GM18508 (cell line): ENCODE measurements around the gene SPDYE4.

Source experiments
- ATAC-seq: cut with Tn5 transposase; IDR thresholded peaks from one replicate; pipeline ENCODE4 v1.9.1; 2021; ENCODE audit warnings: moderate number of reproducible peaks; ENCODE audit not compliant: insufficient read depth, unreplicated experiment

Gene SPDYE4

DNA sequence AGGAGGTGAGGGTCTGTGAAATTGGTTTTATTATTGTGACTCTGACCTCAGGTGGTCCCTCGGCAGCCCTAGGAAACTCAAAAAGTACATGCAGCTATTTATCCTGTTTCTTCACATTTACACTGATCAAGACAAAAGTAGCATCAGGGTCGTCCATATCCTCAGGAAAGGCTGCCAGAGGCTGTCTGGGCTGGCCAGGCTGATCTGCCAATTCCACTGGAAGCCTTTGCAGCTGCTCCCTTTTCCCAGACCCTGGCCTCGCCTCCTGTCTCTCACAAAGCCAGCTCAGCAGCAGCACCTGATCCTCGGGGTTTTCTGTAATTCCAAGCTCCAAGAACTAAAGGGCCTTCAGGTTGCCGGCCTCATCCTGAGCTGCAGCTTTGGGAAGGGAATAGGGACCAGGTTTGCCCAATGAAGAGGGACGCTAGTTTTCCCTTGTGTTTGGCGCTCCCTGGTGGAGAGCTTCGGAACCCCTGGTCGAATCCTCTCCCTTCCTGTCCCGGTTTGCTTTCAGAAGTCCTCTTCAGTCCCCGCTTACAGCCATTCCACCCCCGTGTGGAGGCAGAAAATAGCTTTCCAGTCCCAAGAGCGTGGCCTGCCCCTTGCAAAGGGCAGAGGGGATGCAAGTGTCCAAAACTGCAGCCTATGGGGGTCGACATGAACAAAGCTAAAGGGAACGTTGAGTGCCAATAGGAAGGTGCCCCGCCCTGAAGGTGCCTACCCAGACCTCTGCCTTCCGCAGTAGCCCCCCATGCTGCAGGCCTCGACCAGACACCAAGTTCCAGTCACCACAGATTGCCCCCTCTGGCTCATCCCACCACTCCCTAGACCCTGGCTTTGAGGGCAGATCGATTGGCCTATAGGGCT, 27.4 kb upstream of the SPDYE4 start:
- ATAC-seq = no peak

DNA sequence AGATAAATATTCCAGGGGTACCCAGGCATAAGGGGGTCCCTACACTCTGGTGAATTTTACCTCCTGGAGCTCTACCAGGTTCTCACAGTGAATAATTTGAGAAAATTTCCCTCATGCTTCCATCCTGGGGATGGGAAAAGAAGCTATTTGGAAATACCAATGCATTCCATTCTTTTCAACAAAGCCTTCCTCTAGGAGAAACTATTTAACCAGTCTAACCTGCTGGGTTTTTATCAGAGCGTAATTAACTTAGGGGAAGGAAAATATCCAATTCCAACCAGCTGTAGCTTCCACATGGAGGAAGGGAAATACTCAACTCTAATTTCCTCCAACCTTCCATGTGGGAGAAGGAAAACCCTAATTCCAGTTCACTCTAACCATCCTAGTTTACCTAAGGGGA, 23.8 kb upstream of the SPDYE4 start:
- ATAC-seq = no peak

DNA sequence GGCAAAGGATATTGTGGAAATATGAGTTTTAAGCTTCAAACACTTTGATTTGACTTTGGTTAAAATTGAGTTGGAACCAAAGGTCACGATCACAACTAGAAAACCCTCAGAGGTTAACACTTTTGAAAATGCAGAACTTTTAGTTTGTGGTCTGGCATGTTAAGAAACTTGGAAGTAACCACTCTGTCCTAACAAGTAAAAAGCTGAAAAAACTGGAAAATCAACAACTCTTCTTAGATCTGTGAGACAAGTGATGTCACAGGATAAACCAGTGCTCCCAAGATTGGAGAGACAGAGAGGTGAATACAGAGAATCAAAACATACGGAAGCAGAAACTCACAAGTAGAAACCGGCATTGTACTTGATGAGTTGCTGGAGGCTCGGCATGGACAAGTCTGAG, 23.4 kb upstream of the SPDYE4 start:
- ATAC-seq = no peak

DNA sequence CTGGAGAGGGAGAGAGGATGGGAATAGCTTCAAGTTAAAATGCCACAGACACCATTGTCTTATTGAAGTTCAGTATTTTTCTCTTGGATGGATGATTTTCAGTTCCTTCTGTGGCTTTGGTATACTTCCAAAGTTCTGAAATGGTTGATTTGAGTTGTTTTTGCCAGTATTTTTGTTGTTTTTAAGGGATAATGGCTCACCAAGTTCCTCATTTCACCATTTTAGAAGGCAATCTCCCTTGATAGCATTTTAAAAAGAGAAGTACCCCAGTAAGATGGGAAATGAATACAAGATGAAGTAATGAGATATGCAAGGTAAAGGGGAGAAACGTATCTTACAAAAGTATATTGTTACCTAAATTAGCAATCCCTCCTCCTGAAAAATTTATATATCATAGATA, 18.5 kb upstream of the SPDYE4 start:
- ATAC-seq = no peak

DNA sequence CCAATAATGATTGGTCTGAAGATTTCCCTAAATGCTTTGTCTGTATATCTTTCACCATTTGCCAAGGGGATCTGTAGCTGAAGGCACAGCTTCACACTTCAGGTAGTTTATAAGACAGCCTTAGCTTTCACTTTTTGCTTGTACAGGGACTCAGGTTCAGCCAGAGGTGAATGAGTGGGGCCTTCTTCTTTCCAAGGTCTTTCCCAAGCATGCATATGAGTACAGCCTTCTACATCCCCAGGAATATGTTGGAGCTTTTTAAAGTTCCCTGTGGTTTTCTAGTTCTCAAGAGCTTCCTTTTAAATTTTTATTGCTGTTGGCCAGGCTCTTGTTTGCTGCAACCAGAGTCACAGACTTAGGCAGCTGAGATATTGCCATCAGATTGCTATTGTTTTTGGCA, 17.9 kb upstream of the SPDYE4 start:
- no peak for ATAC-seq

DNA sequence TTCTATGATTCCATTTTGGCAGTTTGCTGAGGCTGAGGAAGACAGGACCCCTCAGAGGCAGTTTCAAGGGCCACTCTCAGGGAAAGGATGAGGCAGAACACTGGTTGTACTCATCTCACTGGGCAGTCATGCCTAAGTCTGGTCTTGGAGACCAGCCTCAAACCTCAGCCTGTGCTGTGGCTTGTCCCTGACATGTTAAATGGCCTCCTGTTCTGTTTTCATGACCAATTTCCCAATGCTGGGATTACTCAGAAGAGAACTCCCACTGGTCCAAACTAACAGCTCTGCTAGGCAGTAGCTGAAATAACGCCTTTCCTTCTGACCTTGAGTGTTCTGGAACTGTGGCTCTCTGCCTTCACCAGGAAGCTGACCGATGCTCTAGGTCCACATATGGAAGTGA, 8.4 kb upstream of the SPDYE4 start:
- ATAC-seq = no peak

DNA sequence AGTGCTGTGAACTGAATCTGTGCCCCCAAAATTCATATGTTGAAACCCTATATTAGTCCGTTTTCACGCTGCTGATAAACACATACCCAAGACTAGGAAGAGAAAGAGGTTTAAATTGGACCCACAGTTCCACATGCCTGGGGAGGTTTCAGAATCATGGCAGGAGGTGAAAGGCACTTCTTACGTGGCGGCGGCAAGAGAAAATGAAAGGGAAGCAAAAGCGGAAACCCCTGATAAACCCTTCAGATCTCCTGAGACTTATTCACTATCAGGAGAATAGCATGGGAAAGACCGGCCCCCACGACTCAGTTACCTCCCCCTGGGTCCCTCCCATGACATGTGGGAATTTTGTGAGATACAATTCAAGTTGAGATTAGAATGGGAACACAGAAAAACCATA, 3.7 kb upstream of the SPDYE4 start:
- ATAC-seq = no peak

DNA sequence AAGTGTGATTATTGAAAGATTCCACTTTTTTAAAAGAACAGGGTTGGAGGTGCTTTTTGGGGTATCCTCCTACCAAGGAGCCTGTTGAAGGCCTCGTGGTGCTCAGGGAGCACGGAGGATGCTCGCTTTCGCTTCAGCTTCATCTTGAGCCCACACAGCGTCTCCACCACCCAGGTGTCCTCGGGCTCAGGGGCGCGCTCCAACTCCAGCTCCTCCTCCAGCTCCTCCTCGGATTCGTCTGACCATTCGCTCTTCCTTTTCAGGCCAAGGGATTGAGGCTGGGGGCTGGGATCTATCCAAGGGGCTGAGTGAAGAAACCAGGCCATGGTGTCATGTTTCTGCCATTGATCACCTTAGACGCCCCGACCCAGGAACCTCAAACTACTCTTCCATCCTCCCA, 1.2 kb downstream of the SPDYE4 start:
- ATAC-seq = no peak

DNA sequence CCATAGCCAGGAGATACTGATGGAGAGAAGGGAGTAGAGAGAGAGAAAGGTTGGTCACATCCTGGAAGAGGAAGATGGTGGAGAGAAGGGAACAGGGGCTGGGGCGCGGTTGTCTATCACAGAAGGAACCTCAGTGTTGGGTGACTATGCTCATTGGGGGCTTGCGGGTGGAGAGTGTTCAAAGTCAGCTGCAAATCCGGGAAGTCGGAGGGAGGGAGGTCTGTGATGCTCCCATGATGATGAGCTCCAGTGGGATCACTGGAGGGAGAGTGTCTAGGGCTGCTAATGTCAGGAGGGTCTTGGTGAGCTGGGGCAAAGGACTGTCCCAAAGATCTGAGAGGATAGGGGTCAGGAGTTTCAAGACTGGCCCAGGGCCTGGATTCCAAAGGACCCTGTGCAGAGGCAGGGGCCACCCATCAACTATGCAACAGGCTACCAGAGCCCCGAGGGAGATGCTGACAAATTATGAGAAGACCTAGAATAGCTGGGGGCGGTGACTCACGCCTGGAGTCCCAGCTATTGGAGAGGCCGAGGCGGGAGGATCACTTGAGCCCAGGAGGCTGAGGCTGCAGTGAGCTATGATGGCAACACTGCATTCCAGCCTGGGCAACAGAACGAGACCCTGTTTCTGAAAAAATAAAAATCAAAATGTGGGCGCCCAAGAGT, 2.6 kb downstream of the SPDYE4 start:
- ATAC-seq = no peak

DNA sequence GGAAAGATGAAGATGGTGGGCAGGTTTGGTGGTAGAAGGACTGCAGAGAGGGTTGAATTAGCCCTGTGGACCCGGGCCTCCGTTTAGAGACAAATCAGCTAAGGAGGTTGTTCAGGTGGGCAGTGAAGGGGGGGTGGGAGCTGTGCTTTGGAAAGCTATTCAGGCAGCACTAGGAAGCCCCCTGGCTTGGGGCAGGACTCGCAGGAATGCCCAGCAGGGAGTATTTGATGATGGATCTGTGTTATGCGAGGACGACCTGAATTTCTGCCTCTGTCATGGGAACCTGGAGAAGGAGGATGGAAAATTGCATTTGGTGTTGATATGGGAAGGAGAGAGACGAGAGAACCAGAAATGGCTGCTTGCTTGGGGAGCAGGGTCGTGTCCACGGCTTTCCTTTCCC, 3.5 kb downstream of the SPDYE4 start:
- ATAC-seq = no peak

DNA sequence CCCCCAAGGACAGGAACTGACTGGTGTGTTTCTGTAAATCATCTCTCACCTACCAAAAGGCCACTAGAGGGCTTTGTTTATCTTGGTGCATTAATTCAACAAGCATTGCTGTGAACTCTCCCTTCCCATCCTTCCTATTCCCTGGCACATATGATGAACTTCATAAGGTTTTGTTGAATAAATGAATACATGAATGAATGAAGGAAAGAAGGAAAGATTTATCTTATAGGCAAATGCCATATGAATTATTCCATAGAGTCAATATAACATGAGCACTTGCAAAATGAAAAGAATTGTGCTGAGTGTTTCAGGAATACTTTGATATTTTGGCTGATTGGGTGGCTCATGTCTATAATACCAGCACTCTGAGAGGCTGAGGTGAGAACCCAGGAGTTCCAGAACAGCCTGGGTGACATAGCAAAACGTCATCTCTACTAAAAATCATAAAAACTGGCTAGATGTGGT, 4.3 kb downstream of the SPDYE4 start:
- no peak for ATAC-seq

DNA sequence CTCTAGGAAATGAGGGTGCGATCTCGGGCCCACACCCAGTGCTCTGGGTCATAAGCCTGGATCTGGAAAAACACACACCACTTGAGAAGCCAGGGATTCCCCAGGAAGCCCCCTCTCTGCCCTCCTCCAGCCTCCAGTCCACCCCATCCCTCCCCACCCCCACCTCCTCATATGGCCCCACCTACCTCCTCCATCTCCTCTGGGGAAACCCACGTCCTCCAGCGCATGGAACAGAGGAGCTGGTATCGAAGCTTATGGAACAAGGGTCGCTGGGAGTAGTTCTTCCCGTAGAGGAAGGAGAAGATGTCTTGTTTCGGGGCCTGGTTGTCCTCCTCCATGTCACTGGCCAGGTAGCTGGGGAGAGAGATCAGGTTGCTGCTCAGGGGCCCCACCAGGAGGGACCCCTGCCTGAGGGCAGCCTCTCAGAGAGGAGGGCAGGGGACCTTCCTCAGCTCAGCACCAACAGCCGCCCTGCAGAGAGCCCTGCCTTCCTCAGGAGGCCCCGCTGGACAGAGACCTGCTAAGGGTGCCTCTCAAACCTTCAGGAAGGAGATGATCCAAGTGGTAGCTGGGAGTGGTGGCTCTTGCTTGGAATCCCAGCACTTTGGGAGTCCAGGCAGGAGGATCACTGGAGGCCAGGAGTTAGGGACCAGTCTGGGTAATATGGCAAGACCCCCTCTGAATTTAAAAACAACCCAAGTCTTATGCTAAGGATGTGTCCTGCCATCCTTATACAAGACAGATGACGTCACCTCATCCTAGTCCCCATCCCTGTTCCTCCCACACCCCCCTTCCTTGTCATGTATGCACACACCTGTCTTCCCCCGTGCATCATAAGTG, 5.0 kb downstream of the SPDYE4 start:
- no peak for ATAC-seq

DNA sequence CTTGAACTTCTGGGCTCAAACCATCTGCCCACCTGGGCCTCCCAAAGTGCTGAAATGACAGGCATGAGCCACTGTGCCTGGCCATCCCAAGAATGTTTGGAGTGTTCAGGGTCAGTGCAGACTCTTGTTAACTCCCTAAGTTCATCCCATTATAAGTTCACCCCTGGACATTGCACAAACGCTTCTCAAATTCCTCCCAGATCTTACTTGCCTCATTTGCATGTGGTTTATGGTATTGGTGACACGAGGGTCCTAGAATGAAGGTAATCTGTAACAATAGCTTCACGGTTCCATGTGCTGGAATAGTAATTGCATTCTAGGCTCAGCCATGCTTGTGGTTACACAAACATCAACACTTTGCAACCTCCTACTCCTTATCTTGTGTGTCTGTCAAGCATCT, 8.7 kb downstream of the SPDYE4 start:
- ATAC-seq = no peak

DNA sequence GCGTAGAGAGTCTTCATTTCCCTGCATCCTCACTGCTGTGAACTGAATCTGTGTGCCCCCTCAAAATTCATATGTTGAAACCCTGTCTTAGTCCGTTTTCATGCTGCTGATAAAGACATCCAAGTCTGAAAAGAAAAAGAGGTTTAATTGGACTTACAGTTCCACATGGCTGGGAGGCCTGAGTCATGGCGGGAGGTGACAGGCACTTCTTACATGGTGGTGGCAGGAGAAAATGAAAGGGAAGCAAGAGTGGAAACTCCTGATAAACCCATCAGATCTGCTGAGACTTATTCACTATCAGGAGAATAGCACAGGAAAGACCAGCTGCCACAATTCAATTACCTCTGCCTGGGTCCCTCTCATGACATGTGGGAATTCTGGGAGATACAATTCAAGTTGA, 10.6 kb downstream of the SPDYE4 start:
- no peak for ATAC-seq

DNA sequence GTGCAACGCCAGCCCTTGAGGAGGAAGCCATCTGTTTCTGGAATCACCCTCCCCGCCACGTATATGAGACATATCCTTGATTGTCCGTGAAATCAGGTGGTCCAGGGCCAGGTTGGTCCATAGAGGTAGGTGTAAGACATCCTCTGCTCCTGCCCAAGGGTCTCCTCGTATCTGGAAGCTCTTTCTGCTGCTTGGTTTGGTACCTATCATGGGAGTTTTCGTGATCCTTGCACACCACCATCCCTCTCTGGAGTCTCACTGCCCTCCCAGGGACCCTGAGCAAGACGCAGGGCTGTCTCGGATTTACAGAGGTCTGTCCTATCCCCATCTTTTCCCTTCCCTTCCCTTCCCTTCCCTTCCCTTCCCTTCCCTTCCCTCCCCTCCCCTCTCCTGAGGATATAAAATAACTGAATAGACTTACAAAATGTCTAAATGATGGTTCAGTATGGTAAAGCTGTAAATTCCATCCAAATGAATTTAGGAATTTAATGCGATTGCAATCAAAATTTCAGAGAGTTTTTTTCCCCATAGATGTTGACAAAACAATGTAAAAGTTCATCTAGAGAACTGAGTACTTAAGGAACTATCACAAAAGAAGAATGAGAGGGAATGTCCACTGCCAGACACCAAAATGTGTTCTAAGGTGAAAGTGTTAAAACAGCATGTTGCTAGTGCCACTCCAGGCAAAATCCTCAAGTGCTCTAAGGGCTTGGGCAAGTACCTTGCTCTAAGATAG, 11.7 kb downstream of the SPDYE4 start:
- ATAC-seq = no peak

DNA sequence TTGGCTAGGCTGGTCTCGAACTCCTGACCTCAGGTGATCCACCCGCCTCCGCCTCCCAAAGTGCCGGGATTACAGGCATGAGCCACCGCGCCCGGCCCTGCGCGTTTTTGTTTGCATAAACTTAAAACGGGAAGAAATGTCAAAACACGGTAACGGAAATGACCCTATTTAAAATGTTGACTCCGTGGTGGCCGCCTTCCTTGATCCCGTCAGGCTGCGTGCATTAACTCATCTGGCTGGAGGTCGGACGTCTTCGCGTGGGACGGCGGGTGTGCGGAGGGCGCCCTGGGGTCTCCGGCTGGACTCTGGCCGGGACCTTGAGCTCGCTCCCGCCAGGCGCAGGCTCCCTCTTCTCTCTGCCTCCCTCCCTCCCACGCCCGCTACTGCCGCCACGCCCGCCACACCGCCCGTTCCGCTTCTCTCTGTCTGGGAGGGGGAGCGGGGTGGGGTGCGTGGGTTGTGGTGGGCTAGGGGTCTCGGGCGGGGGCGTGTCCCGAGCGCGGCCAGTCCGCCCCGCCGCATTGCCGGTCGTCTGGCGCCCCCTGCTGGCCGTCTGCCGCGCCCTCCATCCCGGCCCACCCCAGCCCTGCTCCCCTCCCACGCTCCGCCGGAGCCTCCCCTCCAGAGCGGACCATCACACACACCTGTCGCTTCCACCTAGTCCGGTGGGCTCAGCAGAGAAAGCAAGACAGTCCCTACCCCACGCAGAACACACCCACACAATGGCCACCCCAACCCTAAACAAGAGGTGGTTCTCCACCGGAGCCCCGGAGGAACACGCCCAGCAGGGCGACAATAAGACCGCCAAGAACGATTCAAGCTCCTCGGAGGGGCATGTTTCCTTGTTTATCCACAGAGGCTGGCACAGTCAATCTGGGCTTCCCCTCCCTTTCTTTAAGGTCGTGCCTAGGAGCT, 12.5 kb downstream of the SPDYE4 start:
- no peak for ATAC-seq

DNA sequence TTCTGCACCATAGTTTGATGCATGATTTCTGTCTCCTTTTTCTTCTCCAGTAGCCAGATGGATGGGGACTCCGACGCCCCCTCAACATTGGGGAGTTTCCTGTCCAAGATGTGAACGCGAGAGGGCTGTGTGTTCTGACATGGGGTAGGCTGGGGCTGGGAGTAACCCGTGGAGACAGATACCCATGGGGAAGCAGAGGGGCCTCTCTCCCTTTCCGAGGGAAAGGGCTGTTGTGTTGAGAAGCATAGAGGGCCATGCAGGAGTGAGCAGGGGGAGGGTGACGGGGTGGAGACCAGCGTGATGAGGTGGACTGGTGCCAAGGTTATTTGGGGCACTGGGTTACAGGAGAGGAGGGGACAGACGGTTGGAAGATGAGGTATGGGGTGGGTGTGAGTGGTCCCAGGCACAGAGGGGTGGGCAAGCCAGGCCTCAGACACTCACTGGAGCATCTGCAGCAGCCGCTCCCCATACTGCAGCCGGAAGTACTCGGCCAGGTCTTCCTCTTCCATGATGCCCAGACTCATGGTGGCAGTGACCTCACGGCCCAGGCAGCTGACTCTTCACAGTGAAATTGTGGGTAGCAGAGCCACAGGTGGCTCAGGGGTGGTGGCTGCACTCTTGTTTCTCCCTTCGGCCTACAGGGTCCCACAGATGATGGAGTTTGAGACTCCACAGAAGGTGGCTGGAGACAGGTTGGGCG, 14.1 kb downstream of the SPDYE4 start:
- ATAC-seq = no peak

DNA sequence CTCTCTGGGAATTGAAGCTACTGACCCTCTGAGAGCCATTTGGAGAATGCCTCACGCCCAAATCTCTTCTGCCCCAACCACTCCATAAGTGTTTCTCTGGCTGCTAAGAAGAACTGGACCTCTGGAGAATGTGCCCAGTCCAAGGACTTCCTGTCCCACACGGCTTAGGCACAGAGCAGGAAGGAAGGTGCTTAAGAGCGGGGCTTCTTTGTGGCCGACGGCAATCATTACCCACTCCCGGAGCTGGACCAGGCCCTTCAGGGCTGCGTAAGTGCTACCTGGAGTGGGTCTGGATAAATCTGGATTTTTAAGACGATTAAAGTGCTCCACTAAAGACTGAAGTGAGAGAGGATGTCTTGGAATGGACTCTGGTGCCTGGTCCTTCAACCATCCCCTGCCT, 15.5 kb downstream of the SPDYE4 start:
- ATAC-seq = no peak

DNA sequence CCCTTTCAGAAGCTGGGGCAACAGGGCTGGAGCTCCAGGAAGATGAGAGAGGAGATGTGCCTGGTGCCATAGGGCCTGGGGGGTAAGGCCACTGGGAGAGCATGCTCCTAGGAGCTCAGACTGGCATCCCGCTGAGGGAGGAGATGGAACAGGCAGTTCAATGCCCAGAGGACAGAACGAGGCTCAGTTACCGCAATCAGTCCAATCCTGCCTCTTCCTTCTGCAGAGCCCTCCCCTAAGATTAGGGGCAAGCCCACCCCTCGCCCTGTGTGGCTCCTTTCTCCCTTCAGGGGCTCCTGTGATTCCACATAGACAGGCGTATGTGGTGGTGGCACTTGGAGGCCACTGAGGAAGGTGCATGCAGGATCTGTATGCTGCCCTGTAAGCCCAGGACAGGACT, 16.1 kb downstream of the SPDYE4 start:
- ATAC-seq = no peak
